Measurements from ENCODE around the gene TMEM132C.

DNA sequence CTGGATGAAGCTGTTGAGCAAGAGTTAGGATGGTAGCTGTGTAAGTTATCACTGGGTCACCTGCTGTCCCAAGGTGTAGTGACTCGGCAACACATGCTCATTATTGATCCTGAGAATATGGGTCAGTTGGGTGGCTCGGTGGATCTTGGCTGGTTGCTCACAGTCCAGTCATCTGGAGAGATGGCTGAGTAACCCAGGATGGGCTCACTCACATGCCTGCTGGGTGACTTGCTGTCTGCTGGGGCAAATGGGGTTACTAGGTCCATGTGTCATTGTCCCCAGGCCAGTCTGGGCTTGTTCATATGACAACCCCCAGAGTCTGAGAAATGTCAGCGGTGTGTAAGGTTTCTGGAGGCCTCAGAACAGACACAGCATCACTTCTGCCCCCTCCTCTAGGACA, 487.3 kb downstream of the TMEM132C start:
- TF ChIP-seq TAF1 (IDR thresholded peaks at IDR 0.05; ENCODE audit: low read depth) (no peak), EP300 (IDR thresholded peaks at IDR 0.05; ENCODE audit: borderline replicate concordance) (no peak), TCF12 (IDR thresholded peaks at IDR 0.05; ENCODE audit: low read depth) (no peak), RAD21 (IDR thresholded peaks at IDR 0.05; ENCODE audit: low read depth) (no peak), CREB1 (IDR thresholded peaks at IDR 0.05; ENCODE audit: low read depth) (no peak)
- TF ChIP-seq, protein P1, sequence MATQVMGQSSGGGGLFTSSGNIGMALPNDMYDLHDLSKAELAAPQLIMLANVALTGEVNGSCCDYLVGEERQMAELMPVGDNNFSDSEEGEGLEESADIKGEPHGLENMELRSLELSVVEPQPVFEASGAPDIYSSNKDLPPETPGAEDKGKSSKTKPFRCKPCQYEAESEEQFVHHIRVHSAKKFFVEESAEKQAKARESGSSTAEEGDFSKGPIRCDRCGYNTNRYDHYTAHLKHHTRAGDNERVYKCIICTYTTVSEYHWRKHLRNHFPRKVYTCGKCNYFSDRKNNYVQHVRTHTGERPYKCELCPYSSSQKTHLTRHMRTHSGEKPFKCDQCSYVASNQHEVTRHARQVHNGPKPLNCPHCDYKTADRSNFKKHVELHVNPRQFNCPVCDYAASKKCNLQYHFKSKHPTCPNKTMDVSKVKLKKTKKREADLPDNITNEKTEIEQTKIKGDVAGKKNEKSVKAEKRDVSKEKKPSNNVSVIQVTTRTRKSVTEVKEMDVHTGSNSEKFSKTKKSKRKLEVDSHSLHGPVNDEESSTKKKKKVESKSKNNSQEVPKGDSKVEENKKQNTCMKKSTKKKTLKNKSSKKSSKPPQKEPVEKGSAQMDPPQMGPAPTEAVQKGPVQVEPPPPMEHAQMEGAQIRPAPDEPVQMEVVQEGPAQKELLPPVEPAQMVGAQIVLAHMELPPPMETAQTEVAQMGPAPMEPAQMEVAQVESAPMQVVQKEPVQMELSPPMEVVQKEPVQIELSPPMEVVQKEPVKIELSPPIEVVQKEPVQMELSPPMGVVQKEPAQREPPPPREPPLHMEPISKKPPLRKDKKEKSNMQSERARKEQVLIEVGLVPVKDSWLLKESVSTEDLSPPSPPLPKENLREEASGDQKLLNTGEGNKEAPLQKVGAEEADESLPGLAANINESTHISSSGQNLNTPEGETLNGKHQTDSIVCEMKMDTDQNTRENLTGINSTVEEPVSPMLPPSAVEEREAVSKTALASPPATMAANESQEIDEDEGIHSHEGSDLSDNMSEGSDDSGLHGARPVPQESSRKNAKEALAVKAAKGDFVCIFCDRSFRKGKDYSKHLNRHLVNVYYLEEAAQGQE (IDR thresholded peaks at IDR 0.05; ENCODE audit: low read depth), result no peak
- TF ChIP-seq, protein P2, sequence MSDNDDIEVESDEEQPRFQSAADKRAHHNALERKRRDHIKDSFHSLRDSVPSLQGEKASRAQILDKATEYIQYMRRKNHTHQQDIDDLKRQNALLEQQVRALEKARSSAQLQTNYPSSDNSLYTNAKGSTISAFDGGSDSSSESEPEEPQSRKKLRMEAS (IDR thresholded peaks at IDR 0.05), result no peak

All from Ishikawa (cell line).